ENCODE data around the gene SLC66A3. TPM values are rescaled to one million over a fixed set of nuclear protein-coding genes. Genes with fewer than 3 reads are reported as not detected.

Gene SLC66A3
- total RNA-seq, 1 donor from 2014 or later = 59.7 TPM

DNA sequence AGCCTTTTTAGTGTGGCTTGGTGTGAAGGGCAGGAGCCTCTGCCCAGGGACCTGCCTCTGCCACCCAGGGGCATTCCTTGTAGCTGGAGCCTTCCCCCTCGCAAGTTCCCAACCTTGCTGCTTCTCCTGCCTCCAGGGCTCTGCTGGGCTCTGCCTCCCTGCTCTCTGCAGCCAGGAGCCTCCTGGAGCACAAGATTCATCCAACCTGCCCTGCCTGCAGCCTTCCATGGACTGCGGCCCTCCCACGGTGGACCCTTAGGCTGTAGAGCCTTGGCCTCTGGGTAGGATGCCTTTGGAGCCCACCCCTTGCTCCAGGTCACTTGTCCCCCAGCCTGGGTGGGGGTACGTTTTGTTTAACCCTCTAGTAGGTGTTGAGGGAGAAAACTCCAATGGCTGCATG lies 2.5 kb downstream of the SLC66A3 start:
- Histone ChIP-seq H3K27me3 (no peaks in the 10 kb centered on the region), H3K4me3 (no peak overlapping the region), H3K36me3 (no peaks in the 10 kb centered on the region), H3K4me1 (peaks cover 27% of the 10 kb centered on the region), H3K9me3 (no peaks in the 10 kb centered on the region), H3K27ac (no peak overlapping the region)
- no peak for DNase-seq (ENCODE audit: extremely low spot score in 2 of 2)
- intact Hi-C loops (cut with DNase I) = no loop called here
- TF ChIP-seq POLR2AphosphoS5 (IDR thresholded peaks at IDR 0.05; ENCODE audit: insufficient read depth in 1 of 2, low read depth in 1 of 2) (no peak), POLR2A (IDR thresholded peaks at IDR 0.05) (no peak)
- TF ChIP-seq, protein P1, sequence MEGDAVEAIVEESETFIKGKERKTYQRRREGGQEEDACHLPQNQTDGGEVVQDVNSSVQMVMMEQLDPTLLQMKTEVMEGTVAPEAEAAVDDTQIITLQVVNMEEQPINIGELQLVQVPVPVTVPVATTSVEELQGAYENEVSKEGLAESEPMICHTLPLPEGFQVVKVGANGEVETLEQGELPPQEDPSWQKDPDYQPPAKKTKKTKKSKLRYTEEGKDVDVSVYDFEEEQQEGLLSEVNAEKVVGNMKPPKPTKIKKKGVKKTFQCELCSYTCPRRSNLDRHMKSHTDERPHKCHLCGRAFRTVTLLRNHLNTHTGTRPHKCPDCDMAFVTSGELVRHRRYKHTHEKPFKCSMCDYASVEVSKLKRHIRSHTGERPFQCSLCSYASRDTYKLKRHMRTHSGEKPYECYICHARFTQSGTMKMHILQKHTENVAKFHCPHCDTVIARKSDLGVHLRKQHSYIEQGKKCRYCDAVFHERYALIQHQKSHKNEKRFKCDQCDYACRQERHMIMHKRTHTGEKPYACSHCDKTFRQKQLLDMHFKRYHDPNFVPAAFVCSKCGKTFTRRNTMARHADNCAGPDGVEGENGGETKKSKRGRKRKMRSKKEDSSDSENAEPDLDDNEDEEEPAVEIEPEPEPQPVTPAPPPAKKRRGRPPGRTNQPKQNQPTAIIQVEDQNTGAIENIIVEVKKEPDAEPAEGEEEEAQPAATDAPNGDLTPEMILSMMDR (IDR thresholded peaks at IDR 0.05) = no peak

DNA sequence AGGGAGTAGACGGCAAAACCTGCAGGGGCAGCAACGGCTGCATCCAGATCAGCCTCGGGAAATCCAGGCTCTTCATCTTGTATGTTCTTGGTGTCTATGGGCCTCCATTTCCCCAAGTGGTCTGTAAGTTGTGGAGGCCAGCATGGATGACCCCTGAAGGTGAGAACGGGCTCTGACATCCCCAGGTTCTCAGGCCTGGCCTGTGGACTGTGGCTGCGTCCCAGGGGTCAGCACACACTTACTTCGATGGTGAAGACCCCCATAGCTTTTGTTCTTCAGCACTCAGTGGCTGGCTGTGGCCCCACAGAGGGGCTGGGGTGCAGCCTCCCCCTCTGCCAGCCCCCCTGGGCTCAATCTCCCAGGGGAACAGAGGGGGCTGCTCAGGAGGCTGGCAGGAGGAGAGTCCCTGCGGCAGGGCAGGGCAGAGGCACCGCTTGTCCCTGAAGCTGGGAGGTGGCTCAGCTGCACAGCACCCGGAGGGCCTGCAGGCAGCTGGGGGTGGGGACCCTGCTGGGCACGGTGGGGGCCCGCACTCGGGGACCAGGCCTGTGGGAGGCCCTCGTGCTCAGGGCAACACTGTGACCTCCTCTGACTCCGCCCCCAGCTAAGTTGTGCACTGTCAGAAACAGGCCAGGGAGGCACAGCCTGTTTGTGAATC lies 3.8 kb downstream of the SLC66A3 start:
- no peak overlapping the region for H3K27ac ChIP-seq
- no peak for DNase-seq (ENCODE audit: extremely low spot score in 2 of 2)
- H3K4me1 ChIP-seq = peaks cover 27% of the 10 kb centered on the region
- no peaks in the 10 kb centered on the region for H3K9me3 ChIP-seq
- TF ChIP-seq, protein P1 (IDR thresholded peaks at IDR 0.05) = no peak
- TF ChIP-seq POLR2AphosphoS5 (IDR thresholded peaks at IDR 0.05; ENCODE audit: insufficient read depth in 1 of 2, low read depth in 1 of 2) (no peak), POLR2A (IDR thresholded peaks at IDR 0.05) (no peak)
- intact Hi-C loops (cut with DNase I) = no loop called here
- no peaks in the 10 kb centered on the region for H3K36me3 ChIP-seq
- H3K4me3 ChIP-seq = no peak overlapping the region
- no peaks in the 10 kb centered on the region for H3K27me3 ChIP-seq

DNA sequence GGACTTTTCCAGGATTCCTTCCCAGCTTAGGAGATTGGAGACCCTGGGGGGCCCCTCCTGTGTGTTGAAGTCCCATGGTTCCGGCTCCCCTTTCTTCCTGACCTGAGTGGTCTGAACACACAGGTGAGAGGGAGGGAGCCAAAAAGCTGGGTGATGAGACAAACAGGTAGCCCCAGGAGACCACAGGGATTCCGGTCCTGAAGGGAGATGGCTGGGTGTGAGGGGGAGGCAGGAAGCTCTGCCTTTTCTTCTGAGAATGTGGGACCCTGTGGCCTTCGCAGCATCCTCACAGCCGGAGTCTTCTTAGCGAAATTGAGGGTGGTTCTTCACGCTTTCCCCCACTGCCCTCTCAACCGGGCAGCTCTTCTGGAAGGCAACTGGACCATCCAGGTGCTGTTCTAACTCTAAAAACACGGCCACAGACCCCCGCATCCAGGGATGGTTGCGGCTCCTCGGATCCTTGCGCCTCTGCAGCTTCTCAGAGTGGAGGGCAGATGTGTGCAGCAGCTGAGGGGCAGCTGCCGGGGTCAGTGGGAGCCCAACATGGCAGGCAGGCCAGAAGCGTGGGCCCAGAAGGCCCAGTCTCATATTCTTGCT lies 4.4 kb downstream of the SLC66A3 start:
- Histone ChIP-seq H3K27me3 (no peaks in the 10 kb centered on the region), H3K4me1 (peaks cover 21% of the 10 kb centered on the region), H3K4me3 (no peak overlapping the region), H3K27ac (no peak overlapping the region), H3K36me3 (no peaks in the 10 kb centered on the region), H3K9me3 (no peaks in the 10 kb centered on the region)
- TF ChIP-seq, protein P1 (IDR thresholded peaks at IDR 0.05) = no peak
- no peak for DNase-seq (ENCODE audit: extremely low spot score in 2 of 2)
- intact Hi-C loops (cut with DNase I) = no loop called here

DNA sequence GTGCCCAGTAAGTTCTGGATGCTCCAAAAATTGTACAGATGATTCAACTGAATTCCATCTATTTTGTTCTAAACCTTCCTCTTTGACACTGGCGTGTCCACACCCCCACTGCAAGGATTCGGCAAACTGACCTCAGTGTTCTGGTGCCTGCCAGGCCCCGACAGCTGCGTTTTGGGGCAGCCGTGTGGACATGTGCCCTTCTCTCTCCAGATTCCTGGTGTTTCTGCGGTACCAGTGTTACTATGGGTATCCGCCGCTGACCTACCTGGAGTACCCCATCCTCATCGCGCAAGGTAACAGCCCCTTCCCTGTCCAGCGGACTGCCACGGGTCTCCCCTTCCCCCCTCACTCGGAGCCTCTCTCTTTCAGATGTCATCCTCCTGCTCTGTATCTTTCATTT lies 5.0 kb downstream of the SLC66A3 start:
- Histone ChIP-seq H3K9me3 (no peaks in the 10 kb centered on the region), H3K4me1 (peaks cover 20% of the 10 kb centered on the region), H3K27ac (no peak overlapping the region), H3K36me3 (no peaks in the 10 kb centered on the region), H3K4me3 (no peak overlapping the region), H3K27me3 (no peaks in the 10 kb centered on the region)
- TF ChIP-seq, protein P1 (IDR thresholded peaks at IDR 0.05) = no peak
- TF ChIP-seq POLR2A (IDR thresholded peaks at IDR 0.05) = no peak
- no peak for DNase-seq (ENCODE audit: extremely low spot score in 2 of 2)
- intact Hi-C loops (cut with DNase I) = no loop called here

DNA sequence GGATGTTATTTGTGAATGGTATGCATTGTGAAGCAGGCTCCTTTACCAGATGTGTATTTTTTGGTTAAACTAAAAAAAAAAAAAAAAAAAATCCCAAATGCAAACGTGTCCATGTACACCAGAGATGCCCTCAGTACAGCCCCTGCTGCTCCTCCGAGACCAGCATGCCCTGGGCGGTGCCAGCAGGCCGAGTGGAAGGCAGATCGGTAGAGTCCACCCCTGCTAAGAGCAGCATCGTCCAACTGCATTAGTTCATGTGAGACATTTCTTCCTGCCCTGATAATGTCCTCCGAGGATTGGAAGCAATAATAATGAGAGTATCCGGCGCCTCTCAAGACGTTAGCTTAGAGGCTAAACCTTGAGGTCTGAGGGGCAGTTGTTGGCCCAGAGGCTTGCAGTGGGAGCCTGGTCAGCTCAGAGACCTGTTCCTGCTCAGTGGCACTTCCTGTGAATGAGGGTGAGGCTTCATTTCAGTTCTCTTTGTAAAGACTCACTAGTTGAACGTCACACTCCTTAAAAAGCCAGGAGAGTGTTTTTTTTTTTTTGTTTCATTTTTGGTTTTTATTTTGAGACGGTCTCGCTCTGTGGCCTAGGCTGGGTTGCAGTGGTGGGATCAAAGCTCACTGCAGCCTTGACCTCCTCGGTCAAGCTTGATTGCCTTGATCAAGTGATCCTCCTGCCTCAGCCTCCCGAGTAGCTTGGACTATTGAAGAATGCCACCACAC lies 5.6 kb downstream of the SLC66A3 start:
- no peak for TF ChIP-seq POLR2AphosphoS5 (IDR thresholded peaks at IDR 0.05; ENCODE audit: insufficient read depth in 1 of 2, low read depth in 1 of 2)
- no peak for TF ChIP-seq POLR2A (IDR thresholded peaks at IDR 0.05)
- TF ChIP-seq, protein P1 (IDR thresholded peaks at IDR 0.05) = no peak
- Histone ChIP-seq H3K27ac (no peak overlapping the region), H3K9me3 (no peaks in the 10 kb centered on the region), H3K36me3 (no peaks in the 10 kb centered on the region), H3K27me3 (no peaks in the 10 kb centered on the region), H3K4me1 (peaks cover 16% of the 10 kb centered on the region), H3K4me3 (no peak overlapping the region)
- DNase-seq (ENCODE audit: extremely low spot score in 2 of 2) = no peak
- intact Hi-C loops (cut with DNase I) = no loop called here
